Measurements from ENCODE around the gene TSHZ2.

TSHZ2 gene

DNA sequence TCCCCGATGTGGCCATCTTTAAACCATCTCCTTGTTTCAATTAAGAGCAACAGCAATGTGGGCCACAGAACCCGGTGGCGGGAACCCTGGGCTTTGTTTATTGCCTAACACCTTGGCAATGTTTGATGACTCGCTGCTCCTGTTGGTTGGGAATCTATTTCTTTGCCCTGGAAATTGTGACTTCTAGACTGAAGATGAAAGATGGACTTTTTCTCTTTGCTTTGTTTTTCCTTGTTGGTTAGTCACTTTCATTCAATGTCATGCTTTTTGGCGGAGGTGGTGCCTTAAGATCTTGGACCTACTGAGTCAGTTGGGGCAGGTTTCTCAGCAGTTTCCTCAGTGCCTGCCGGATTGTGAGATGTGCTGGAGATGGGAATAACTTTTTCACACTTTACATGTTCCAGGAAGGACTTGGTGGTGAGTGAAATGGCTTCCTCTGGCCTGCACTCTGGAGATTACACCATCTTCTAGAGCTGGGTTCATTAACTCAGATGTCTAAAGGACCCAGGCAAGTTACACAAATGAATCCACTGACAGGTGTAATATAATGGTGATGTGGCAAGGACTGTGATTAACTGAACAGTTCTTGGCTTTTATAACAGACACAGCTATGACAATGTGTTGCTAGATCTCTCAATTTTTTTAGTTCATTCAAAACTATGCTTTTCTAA is 56.3 kb downstream of the TSHZ2 start:
- no peak for DNase-seq (ENCODE audit: low read depth)

DNA sequence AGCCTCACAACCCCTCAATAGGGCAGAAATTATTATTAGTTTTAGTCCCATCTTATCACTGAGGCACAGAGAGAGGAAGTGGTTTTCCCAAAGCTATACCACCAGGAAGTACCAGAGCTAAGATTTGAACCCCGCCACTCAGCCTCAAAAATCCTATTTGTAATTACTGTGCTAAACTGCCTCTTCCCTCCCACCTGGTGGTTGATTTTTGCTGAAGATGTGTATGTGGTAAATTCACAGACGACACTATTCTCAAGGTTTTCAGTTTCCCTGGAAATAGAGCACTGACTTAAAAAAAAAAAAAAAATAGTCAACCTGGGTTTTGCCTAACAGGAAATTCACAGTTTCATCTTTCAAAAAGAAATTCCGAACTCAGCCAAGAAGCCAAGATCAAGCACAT is 57.9 kb downstream of the TSHZ2 start:
- DNase-seq (ENCODE audit: low read depth) = no peak

DNA sequence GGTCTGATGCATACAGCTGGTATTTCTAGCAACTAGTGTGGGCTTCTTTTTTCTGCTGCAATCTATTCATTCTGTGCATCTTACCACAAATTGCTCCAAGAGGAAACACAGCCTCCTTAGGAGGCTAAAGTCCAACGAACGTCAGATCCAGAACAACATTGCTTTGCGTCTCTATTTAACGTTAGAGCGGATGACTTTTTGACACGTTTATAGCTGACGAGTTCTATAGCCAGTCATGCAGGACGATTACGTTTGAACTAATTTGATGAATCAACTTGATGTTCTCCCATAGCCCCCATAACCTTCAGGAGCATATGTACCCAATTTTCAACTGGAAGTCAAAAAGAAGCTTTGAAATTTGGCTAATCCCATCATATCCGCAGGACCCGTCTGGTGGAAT is 59.9 kb downstream of the TSHZ2 start:
- DNase-seq (ENCODE audit: low read depth) = no peak

DNA sequence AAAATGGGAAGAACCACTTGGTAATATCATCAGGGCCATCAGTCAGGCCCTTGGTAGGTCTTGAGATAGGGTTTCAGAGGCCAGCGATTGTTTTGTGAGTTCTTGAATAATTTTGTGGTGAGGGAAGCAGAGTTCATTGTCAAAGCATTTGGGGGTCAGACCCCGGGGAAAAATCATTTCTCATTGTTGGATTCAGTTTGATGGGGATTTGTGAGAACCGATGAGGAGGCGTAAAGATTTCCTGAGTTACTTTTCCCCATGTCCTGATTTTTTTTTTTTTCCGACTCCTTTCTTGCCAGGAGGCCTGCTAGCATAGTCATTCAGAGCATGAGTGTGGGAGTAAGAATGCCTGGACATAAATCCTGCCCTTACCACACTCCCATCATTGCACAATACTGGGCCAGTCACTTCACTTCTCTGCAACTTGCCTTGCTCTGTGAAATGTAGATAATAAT is 60.3 kb downstream of the TSHZ2 start:
- no peak for DNase-seq (ENCODE audit: low read depth)

DNA sequence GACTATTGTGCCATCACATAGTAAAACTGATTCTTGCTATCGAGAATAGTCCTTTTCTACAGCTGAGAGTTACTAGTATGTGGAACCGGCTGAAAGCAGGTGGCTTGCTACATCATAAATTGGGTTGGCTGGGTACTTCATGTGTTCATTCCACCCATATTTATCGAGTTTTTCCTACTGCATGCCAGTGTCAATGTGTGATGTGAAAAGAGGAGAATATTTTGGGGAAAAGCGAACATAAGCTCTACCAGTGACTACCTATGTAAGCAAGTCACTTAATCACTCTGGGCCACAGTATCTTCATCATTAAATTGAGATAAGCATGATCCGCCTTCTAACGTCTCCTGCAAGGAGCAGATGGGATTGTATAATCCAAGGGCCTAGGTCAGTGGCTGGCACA is 61.0 kb downstream of the TSHZ2 start:
- DNase-seq (ENCODE audit: low read depth) = no peak

DNA sequence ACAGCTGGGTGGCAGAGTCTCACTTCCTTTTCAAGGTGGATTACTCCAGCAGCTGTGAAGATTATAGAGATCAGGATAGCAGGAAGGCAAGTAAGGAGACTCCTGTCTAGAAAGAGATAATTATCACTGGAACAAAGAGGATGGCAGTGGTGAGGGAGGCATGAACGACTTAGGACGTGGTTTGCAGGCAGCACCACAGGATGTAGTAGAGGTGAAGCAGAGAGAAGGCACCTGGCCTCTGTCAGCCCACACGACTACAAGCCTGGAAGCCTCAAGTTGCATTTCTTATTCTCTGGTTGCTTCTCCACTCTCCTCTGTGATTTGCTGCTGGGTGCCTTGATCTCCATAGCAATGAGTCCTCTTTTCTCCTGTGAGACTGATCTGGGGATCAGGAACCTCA is 62.7 kb downstream of the TSHZ2 start:
- DNase-seq (ENCODE audit: low read depth) = no peak

DNA sequence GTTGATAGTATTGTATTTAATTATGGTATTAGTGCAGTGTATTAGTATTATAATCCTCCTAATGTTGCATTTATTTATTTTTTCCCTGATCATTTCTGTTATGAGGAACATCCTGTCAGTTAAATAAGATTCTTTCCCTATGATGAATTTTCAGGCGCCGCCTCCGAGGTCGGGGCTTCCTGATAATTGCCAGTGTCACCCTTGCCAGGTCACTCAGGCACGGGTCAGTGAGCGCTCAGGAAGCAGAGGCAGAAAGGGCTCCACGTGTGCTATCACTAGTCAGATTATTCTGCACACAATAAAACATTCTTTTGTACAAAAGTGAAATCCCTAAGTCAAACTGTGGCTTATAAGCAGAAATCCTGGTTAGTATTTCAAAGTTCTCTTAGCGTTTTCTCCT is 64.8 kb downstream of the TSHZ2 start:
- no peak for DNase-seq (ENCODE audit: low read depth)

DNA sequence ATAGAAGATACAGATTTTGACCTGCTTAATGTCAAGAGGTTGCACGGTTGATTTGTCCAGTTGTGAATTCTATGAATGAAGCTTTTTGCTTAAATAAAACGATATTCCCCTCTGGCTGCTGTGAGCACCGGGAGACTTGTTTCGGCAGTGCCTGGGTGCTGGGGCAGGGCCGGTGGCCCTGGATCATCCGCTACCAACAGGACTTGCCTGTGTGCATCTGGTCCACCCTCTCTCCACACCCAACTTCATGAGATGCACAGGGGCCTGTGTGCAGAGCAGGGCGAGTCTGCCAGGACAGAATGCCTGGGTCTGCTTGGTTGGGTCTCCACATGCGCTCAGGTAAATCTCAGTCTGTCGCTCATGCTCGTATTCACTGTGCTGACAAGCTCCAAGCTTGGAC is 65.5 kb downstream of the TSHZ2 start:
- no peak for DNase-seq (ENCODE audit: low read depth)

DNA sequence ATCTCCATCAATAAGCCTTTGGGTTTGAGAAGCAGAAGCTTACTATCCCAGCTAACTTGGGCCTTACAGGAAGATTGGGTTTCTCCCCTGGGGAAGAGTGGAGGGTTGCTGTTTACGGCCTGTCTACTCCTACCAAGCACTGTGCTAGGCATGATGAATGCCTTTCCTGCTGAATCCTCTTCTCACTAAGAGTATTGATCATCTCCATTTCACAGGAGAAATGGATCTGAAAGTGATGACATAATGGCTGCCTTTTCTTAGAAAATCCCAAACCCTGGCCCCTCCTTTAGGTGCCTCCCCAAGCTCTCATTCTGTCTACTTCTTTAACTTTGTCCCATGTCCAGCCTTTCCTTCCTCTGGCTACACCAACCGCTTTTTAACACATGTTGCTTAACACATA is 66.1 kb downstream of the TSHZ2 start:
- DNase-seq (ENCODE audit: low read depth) = no peak

DNA sequence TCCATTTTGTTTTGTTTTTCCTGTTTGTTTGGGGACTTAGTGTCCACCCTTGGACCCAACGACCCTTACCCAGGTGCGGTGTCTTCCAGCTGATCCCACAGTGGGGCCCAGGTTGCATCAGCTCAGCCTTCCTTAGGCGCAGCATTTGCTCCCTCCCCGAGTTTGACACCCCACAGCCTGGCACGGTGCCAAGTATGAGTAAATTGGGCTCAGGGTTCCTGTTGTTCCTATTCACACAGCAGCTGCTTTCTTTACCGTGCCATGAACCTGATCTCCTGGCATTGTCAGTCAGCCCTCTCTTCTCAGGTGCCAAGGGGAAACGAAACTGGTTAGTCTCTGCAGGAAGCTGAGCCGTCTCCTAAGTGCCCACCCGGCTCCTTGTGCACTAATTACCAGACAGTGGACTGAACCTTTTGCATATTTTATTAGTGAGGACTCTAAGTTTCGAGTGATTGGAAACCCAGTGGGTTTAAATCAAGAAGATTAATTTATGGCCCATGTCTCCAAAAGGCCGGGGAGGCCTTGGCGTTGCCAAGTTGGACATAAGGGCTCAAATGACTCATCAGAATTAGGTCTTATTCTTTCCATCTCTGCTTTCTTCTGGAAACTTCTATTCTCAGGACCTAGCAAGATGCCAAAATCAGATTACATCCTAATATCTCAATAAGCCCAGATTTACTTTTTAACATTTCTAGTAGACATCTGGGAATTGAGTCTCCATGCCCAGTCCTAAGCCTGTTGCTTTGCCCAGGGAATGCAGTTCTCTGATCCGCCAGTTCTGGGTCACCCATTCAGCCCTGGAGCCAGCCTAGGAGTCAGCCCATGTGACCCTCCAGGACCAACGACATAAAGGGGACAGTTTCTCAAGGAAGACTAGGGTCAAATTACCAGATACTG is 68.8 kb downstream of the TSHZ2 start:
- no peak for DNase-seq (ENCODE audit: low read depth)

DNA sequence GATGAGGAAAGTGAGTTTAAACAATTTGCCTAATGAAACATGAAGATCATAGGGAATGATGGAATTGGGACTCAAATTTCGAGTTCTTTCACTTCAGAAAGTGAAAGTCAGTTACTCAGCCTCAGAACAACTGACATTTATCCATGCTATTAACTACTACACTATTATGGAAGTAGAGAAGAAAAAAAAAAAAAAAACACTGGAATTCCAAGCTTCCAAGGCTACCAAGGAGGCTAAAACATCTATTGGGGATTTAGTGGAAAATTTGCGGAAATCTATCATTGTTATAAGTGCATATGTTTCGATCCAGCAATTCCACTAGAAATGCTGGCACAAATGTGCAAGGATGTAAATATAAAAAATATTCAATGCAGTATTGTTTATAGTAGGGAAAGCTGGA is 70.4 kb downstream of the TSHZ2 start:
- DNase-seq (ENCODE audit: low read depth) = no peak

DNA sequence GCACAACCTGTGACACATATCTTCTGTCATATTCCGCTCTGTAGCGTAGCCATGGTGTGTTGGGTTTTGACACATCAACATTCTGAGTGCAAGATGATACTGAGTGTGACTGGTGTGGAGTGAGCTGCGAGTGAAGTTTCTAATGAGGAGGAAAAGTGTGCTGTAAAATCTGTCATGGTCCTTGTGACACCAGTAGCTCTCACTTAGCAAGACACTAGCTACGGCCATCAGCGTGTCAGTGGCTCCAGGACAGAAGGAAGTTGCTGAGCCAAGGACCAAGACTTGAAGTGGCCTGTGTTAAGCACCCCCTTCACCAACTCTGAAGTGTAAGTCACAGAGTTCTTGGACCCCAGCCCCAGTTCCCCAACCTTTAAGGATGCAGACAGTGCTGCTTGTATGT is 72.1 kb downstream of the TSHZ2 start:
- no peak for DNase-seq (ENCODE audit: low read depth)

DNA sequence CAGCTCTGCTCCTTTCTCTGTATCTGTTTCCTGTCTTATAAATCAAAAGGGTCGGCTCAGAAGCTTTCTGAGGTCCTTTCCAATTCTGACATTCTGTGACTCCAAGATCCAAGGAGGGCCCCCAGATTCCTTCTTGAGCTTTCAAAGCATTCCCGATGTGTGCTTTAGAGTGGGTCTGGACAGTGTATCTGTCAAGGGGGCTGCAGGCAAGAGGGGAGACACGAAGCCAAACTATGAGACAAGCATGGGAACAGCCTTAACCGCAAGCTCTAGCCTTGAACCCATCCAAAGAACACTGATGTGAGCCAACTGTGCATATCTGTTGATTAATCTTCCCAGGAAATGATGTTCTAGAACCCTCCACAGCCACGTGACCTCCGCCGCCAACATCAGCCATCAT is 73.8 kb downstream of the TSHZ2 start:
- DNase-seq (ENCODE audit: low read depth) = no peak

DNA sequence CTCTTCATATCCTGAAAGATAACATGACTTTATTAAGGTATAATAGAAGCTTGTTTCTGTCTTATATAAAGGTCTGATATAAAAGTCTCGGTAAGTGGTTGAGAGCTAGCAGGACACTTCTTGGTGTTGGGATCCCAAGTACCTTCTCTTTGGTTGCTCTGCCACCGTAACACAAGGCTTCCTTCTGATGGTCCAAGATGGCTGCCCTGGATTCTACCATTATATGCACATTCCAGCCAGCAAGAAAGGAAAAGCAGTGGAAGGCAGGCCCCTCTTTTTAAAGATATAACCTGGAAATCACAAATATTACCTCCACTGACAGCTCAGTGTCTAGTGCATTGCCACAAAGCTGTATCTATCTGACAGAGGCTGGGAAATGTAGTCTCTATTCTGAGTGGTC is 75.0 kb downstream of the TSHZ2 start:
- no peak for DNase-seq (ENCODE audit: low read depth)

DNA sequence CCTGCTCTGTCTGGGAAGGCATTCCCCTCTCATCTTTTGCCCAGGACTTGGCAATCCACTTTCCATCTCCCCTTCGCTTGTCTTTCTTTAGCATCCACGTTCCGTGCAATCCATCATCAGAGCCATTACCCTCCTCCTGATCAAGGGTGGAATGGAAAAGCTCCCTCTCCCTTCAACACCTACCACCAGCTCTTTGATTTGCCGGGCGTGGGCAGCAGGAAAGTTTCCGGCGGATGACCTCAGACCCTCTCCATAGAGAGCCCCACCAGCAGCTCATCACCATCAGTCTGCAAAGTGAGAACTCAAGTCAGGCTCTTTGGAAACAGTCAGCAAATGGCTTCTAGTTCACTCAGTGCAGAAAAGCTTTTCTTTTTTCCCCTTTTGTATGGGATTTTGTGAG is 76.2 kb downstream of the TSHZ2 start:
- DNase-seq (ENCODE audit: low read depth) = no peak

DNA sequence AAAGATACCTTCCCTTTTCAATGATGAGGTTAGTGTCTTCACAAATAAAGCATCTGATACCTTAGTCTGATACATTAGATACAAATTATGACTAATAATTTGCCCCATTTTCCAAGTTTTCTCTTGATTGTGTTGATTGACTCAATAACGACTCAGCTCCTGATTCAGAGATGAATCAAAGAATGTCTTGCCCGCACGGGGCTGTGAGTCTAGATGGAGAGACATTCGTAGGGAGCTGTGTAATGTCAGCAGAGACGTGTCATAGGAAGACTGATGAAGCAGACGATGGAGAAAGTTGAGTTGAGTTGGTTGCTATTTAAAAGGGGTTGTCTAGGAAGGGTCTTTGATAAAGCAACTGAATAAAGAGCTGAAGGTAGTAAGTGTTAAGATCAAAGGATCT is 78.2 kb downstream of the TSHZ2 start:
- DNase-seq (ENCODE audit: low read depth) = no peak

DNA sequence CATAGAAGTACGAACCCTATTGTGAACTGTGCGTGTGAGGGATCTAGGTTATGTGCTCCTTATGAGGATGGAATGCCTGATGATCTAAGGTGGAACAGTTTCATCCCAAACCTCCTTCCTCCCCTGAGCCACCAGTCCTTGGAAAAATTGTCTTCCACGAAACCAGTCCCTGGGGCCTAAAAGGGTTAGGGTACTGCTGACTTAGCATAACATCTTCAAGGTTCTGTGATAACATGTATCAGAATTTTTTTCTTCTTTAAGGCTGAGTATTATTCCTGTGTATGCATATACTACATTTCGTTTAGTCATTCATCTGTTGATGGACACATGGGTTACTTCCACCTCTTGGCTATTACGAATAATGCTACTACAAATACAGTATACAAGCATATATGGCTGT is 80.2 kb downstream of the TSHZ2 start:
- no peak for DNase-seq (ENCODE audit: low read depth)

DNA sequence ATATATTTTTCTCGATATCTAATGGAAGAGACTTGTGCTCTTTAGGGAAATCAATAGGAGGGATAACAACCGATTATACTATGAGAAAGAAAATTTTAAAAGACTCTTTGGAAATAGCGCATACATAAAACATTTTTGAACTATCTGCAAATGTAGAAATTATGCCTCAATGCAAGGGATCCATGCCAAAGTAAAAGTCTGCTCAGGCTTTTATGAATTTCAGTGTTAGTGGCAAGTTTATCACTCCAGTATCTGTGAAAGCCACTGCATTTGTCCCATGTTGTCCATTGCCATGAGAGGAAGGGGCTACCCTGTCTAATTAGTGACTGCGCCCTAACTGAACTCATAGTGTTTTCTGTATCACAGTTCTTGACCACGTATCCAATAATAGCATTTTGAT is 81.4 kb downstream of the TSHZ2 start:
- no peak for DNase-seq (ENCODE audit: low read depth)

DNA sequence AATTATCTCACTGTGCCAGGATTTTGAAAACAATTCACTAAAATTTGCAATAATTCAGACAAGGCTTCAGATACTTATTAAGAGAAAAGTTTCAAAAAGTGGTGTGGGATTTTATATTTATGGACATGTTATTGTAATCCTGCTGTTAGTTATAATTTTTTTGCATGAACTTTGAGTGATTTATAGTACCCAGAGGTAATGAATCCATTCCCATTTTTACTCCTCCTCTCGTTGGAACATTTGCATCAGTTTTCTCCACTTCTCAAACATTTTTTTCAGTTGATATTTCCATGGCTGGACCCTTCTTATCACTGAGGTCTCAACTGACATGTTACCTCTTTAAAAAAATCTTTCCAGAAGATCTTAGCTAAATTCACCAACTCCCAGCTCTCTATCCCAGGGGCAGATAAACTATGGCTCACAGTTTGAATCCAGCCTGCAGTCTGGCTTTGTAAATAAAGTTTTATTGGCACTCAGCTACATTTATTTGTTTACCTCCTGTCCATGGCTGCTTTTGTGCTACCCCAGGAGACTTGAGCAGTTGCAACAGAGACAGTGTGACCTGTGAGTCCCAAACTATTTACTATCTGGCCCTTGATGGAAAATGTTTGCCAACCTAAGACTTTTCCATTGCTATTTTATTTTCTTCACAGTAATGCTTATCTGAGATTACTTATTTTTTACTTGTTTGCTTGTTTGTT is 83.4 kb downstream of the TSHZ2 start:
- DNase-seq (ENCODE audit: low read depth) = no peak

DNA sequence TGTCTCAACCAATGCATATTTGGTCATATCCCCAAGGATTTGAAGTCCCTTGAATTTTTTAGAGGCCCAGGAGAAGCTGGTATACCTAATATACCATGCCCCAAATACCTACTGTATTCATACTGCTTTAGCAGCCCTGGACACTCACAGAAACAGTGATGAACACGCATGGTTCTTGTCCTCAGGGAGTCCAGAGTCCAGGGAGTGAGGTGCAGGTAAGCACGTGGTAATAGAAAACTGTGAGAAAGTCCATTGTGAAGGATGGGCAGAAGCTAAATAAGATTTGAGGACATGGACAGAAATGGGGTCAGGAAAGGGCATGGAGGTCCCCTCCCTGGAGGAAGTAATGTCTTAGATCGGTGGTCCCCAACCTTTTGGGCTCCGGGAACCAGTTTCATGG is 85.4 kb downstream of the TSHZ2 start:
- no peak for DNase-seq (ENCODE audit: low read depth)

DNA sequence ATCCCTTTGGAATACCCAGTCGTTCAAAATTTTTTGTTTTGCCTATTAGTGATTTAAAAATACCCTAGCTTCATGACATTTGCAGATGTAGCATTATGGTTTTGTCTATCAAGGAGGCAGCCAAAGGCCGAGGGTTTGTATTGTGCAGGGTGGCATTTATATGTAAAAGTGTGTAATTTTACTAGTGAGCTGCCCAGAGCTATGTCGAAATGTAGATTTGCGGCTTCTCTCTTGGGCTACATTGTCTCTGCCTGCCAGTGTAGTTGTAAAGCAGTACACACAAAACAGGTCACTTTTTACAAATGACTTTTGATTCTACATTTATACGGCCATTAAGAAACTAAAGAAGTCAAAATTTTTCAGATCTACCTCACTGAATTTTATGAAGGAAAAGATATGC is 87.7 kb downstream of the TSHZ2 start:
- DNase-seq (ENCODE audit: low read depth) = no peak

DNA sequence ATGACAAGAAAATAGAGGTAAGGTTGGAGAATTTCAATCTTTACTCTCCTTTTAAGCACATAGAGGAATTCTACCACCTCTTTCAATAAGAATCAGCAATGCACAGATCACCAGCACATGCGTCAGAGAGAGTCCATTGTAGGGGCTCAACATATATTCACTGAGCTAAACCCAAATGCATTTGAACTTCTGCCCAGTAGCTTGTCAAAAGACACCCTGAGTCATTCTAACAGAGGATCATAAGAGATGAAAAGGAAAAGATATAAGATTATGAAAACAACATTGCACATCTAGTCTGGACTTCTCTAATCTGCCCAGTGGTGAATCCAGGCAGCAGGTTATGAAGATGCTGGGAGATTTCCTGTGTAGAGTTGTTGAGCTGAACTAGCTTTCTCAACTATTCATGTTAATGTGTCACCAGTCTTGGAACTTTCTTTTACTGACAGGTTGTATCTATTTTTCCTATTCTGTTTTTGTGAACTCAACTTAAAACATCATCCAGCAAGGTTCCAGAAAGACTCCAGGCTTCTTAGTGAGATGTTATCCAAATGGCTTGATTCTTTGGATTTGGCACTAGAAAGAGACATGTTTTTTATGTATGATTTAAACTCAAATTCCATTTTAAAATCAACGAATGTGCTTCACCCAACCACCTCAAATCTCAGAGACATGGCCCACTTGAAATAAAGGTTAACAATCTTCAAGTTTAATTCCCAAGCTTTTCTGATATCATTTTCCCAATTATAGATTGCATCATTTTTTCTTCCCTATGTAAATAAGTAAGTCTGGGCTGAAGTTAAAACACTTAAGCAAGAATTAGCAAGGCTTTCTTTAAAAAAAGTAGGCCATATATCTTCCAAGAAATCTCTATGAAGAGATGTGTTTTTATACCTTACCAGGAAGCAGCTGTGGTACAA is 89.3 kb downstream of the TSHZ2 start:
- DNase-seq (ENCODE audit: low read depth) = no peak
